Activated CD4-positive, alpha-beta T cell treated with anti-CD3 and anti-CD28 coated beads for 36 hours (primary cell): ENCODE results near the gene ASXL2. TPM values are rescaled to one million over a fixed set of nuclear protein-coding genes. Genes with fewer than 3 reads are reported as not detected.

Experiments
- ATAC-seq: fragments of 200-7000 bp; cut with Tn5 transposase; one replicate; pipeline ENCODE4 v1.10.0; 2021; ENCODE audit warnings: mild to moderate bottlenecking, moderate library complexity
- CTCF ChIA-PET: fragments of 350-600 bp; sonication (Branson Sonifier 250); formaldehyde crosslinking; loops from one replicate; lab custom pipeline; 2021; ENCODE audit warnings: antibody characterized with exemption; lab: Charles Lee
- POLR2A ChIA-PET: fragments of 350-600 bp; sonication (Branson Sonifier 250); formaldehyde crosslinking; loops from one replicate; lab custom pipeline; 2021; ENCODE audit warnings: antibody characterized with exemption, inconsistent platforms; lab: Charles Lee
- DNase-seq: peaks from one replicate; pipeline ENCODE4 v3.0.0-alpha.2; 2020
- H3K27ac Mint-ChIP-seq: one replicate; pipeline ENCODE4 v1.8.0; 2021; ENCODE audit warnings: mixed read lengths
- H3K27me3 Mint-ChIP-seq: one replicate; pipeline ENCODE4 v1.8.0; 2021; ENCODE audit warnings: mixed read lengths
- H3K36me3 Mint-ChIP-seq: one replicate; pipeline ENCODE4 v1.8.0; 2021; ENCODE audit warnings: low read depth, mixed read lengths
- H3K4me1 Mint-ChIP-seq: one replicate; pipeline ENCODE4 v1.8.0; 2021; ENCODE audit warnings: mixed read lengths
- H3K4me3 Mint-ChIP-seq: one replicate; pipeline ENCODE4 v1.8.0; 2021; ENCODE audit warnings: mild to moderate bottlenecking, moderate library complexity, mixed read lengths
- H3K9me3 Mint-ChIP-seq: one replicate; pipeline ENCODE4 v1.8.0; 2021; ENCODE audit warnings: low read depth, mixed read lengths
- intact Hi-C, 2 experiments: fragments of 100-400 bp; cut with DNase I in 1 of 2; cut with micrococcal nuclease in 1 of 2; formaldehyde crosslinking; loops; one replicate each; pipeline versions ENCODE4 v1.14.2 to v1.15.1; 2022 to 2024; cut with DNase I, micrococcal nuclease
- total RNA-seq, 2 experiments: library from RNA; stranded (reverse); gene quantifications; one replicate each; pipeline ENCODE4 v1.2.3, GENCODE V29; 2021

The ASXL2 gene
- total RNA-seq, 2 experiments from 2014 or later: 36.8 to 46.4 TPM

DNA sequence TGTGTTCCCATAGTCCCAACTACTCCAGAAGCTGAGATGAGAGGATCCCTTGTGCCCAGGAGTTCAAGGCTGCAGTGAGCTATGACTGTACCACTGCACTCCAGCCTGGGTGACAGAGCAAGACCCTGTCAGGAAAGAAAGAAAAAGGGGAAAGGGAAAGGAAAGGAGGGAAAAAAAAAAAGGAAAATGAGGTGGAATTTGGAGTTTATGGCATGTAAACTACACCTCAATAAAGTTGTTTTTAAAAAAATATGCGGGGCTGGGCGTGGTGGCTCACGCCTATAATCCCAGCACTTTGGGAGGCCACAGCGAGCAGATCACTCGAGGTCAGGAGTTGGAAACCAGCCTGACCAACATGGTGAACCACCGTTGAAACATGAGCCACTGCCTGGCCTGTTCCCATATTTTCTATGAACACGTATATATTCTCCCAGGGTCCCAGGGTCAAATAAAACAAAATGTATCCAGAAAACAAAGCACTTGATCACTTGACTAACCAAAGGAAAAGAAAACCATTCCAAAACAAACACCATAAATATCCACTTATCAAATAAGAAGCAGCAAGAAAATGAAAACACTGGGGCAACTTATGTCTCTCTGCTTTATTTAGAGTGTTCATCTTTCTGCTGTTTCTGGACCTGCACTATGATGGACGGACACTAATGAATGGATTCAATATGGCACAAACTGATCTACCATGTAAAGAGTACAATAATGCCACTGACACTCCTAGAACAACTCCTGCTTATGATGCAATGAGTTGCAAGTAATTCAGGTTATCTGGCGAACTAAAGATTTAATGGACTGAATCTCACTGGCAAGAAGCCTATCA, 56.8 kb downstream of the ASXL2 start:
- CTCF ChIA-PET: no interaction called here
- peak overlapping the region; percentile 79 for H3K27ac Mint-ChIP-seq
- ATAC-seq (no peak), DNase-seq (no peak)
- no peaks in the 10 kb centered on the region for H3K9me3 Mint-ChIP-seq
- peak overlapping the region; percentile 72 for H3K4me3 Mint-ChIP-seq
- H3K27me3 Mint-ChIP-seq: no peaks in the 10 kb centered on the region
- POLR2A ChIA-PET: no interaction called here
- intact Hi-C loops: loop anchor here in 1 of 2 experiments (1.0 kb wide), 1 partner anchor 525 kb away; the partner anchor contains the start of genes ADGRF3 and SELENOI
- peaks cover 21% of the 10 kb centered on the region for H3K36me3 Mint-ChIP-seq
- H3K4me1 Mint-ChIP-seq: peaks cover 76% of the 10 kb centered on the region

DNA sequence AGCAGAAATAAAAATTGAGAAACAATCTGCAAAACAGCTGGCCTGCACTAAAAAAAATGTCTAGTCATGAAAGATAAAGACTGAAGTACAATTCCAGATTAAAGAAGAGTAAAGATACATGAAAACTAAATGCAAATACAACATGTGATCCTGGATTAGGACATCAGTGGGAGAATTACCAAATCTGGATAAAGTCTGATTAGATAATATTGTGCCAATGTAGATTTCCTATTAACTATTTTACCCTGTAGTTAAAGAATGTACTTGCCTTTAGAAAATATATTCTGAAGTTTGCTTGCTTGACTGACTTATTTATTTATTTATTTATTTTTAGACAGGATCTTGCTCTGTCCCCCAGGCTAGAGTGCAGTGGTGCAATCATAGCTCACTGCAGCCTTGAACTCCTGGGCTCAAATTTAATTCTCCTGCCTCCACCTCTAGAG, 58.7 kb downstream of the ASXL2 start:
- H3K27me3 Mint-ChIP-seq: no peaks in the 10 kb centered on the region
- peaks cover 31% of the 10 kb centered on the region for H3K36me3 Mint-ChIP-seq
- no peak overlapping the region for H3K4me3 Mint-ChIP-seq
- intact Hi-C loops: no loop called here
- peaks cover 76% of the 10 kb centered on the region for H3K4me1 Mint-ChIP-seq
- H3K9me3 Mint-ChIP-seq: no peaks in the 10 kb centered on the region
- ChIA-PET POLR2A (no interaction called here), CTCF (interaction anchor here (2.3 kb wide), 1 partner anchor 119 kb away, joined by 9 read pairs; no protein-coding TSS in a partner anchor)
- no peak overlapping the region for H3K27ac Mint-ChIP-seq
- ATAC-seq (no peak), DNase-seq (no peak)

DNA sequence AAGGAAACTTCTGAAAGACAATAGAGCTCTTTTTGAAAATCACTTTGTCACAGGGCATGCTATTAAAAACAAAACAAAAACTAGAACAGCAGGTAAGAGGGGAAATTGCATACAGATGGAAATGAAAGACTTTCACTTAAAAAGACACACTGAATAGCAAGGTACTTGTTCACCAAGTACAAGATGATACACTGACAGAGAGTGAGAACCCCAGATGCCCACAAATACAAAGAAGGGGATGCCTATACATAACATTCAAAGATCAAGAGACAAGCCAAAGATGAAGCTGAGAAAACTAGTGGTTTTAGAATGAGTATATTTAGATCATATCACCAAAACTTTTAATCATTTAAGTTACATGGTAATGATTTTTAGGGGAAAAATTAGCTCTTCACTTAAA, 60.7 kb downstream of the ASXL2 start:
- Mint-ChIP-seq H3K27ac (peak overlapping the region; percentile 56), H3K4me3 (peak overlapping the region; percentile 21), H3K9me3 (no peaks in the 10 kb centered on the region), H3K36me3 (peaks cover 27% of the 10 kb centered on the region), H3K4me1 (peaks cover 70% of the 10 kb centered on the region), H3K27me3 (no peaks in the 10 kb centered on the region)
- ChIA-PET POLR2A (interaction anchor here (0.6 to 1.7 kb wide), 8 partner anchors 12 to 61 kb away, joined by 3 to 10 read pairs (median 7); no protein-coding TSS in a partner anchor), CTCF (interaction anchor here (0.6 to 2.6 kb wide), 12 partner anchors 9 to 210 kb away, joined by 3 to 15 read pairs (median 4); no protein-coding TSS in a partner anchor)
- ATAC-seq: peak; percentile 96
- intact Hi-C loops: loop anchor here (1.0 to 2.0 kb wide), 8 partner anchors 8 to 529 kb away; partner anchors contain the start of genes ADGRF3 (in 1 of the 2) and SELENOI (in 1 of the 2)
- DNase-seq: peak; percentile 43

DNA sequence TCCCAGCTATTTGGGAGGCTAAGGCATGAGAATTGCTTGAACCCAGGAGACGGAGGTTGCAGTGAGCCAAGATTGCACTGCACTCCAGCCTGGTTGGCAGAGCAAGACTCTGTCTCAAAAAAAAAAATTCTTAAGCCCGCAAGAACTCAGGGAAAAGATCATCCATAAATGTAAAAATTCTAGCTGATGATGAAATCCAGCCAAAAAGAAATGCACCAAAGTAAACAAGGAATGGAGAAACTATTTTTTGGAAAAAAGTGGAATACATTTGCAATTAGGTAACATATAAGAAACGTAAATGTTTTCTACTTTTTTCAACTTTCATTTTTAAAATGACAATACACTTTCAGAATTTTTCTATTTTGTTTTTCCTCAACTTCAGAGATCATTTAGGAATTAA, 61.3 kb downstream of the ASXL2 start:
- DNase-seq (no peak), ATAC-seq (no peak)
- peak overlapping the region; percentile 56 for H3K27ac Mint-ChIP-seq
- ChIA-PET POLR2A (interaction anchor here (0.8 to 1.7 kb wide), 6 partner anchors 12 to 62 kb away, joined by 4 to 10 read pairs (median 7); no protein-coding TSS in a partner anchor), CTCF (interaction anchor here (0.6 to 2.6 kb wide), 9 partner anchors 10 to 139 kb away, joined by 3 to 15 read pairs (median 3); no protein-coding TSS in a partner anchor)
- H3K9me3 Mint-ChIP-seq: no peaks in the 10 kb centered on the region
- H3K4me1 Mint-ChIP-seq: peaks cover 66% of the 10 kb centered on the region
- no peak overlapping the region for H3K4me3 Mint-ChIP-seq
- peaks cover 21% of the 10 kb centered on the region for H3K36me3 Mint-ChIP-seq
- intact Hi-C loops: loop anchor here (1.0 to 2.0 kb wide), 8 partner anchors 8 to 530 kb away; partner anchors contain the start of genes ADGRF3 (in 1 of the 2) and SELENOI (in 1 of the 2)
- H3K27me3 Mint-ChIP-seq: no peaks in the 10 kb centered on the region

DNA sequence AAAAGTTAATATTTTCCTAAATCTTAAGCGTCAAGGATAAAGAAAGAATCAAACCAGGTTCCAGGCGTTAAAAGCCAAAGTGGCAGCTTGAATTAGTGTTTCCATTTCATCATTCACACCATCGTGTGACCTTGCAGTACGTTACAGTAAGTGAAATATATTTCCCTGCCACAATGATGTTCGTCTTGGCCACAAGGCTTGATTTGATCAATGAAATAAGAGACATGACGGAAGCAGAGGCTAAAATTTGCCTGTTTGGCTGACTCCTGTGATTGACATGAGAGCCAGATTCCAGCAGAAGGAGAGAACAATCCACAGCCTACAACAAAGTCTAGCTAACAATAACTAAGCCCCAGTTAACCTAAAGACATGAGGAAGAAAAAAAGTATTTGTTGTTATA, 62.0 kb downstream of the ASXL2 start:
- POLR2A ChIA-PET: no interaction called here
- no peak for ATAC-seq
- H3K27me3 Mint-ChIP-seq: no peaks in the 10 kb centered on the region
- H3K36me3 Mint-ChIP-seq: peaks cover 17% of the 10 kb centered on the region
- no peak for DNase-seq
- H3K27ac Mint-ChIP-seq: peak overlapping the region; percentile 65
- no peak overlapping the region for H3K4me3 Mint-ChIP-seq
- CTCF ChIA-PET: interaction anchor here (0.8 to 2.6 kb wide), 3 partner anchors 15 to 36 kb away, joined by 3 to 15 read pairs (median 7); no protein-coding TSS in a partner anchor
- intact Hi-C loops: loop anchor here (2.0 kb wide), 2 partner anchors 21 to 531 kb away; partner anchors contain the start of genes ADGRF3 (in 1 of the 2) and SELENOI (in 1 of the 2)
- H3K9me3 Mint-ChIP-seq: no peaks in the 10 kb centered on the region
- H3K4me1 Mint-ChIP-seq: peaks cover 59% of the 10 kb centered on the region

DNA sequence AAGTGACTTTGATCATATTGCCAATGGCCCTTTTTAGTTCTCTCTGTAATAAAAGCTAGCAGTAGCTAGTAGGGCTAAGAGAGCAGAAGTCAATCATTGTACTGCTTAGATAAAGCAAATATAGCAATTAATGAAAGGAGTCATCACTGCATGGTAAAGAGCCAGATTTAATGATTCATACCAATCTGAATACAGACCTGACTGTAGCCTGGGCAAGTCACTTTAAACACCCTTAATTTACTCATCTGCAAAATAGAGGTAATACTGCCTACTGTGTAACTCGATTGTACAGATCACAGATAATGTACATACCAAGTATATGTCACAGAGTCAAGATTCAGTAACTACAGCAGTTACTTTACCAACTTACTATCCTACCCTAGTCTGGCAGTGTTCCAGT, 63.6 kb downstream of the ASXL2 start:
- no peak overlapping the region for H3K27ac Mint-ChIP-seq
- ATAC-seq: peak; percentile 27
- no peak for DNase-seq
- H3K36me3 Mint-ChIP-seq: peaks cover 25% of the 10 kb centered on the region
- peaks cover 68% of the 10 kb centered on the region for H3K4me1 Mint-ChIP-seq
- POLR2A ChIA-PET: no interaction called here
- intact Hi-C loops: no loop called here
- H3K4me3 Mint-ChIP-seq: no peak overlapping the region
- no peaks in the 10 kb centered on the region for H3K27me3 Mint-ChIP-seq
- no peaks in the 10 kb centered on the region for H3K9me3 Mint-ChIP-seq
- CTCF ChIA-PET: interaction anchor here (1.2 to 2.2 kb wide), 4 partner anchors 11 to 38 kb away, joined by 3 to 9 read pairs (median 6); no protein-coding TSS in a partner anchor

DNA sequence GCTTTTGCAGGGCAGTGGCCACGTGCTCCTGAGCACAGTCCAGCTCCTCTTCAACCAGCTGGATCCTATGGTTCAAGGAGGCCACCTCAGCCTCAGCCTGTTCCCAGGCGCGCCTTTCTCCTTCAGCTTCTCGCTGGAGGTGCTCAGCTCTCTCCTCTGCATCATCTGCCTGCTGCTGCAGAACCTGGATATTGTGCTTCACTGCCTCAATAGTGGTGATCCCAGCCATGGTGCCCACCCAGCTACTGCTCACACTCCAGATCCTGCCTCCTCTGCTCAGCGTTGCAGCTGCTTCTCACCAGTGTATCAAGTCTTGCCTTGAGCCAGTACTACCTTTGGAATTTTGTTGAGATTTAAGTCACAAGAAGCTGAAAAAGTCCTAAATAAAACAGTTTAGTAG, 67.9 kb downstream of the ASXL2 start:
- POLR2A ChIA-PET: no interaction called here
- H3K4me3 Mint-ChIP-seq: no peak overlapping the region
- H3K27me3 Mint-ChIP-seq: no peaks in the 10 kb centered on the region
- no peaks in the 10 kb centered on the region for H3K9me3 Mint-ChIP-seq
- peaks cover 20% of the 10 kb centered on the region for H3K36me3 Mint-ChIP-seq
- CTCF ChIA-PET: interaction anchor here (0.6 to 1.6 kb wide), 4 partner anchors 8 to 96 kb away, joined by 3 to 5 read pairs (median 4); no protein-coding TSS in a partner anchor
- no peak for ATAC-seq
- H3K4me1 Mint-ChIP-seq: peaks cover 55% of the 10 kb centered on the region
- no peak overlapping the region for H3K27ac Mint-ChIP-seq
- no peak for DNase-seq
- intact Hi-C loops: no loop called here

DNA sequence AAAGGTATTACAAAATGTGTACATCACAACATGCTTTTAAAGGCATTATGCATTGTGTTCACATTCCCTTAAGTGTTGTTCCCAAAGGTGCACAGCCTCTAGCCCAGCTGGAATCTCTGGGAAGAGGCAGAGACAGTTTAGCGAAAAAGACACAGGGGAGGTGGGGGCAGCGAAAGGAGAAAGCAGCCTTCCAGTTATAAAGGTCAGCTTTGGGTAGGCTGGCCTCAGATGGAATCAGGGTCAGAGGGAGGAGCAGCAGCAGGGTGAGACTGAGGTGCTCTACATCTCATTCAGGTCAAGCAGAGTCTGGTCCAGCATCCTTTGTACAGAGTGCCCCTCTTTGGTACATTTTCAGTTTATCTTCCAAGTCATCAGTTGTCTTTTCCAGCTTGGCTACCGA, 68.6 kb downstream of the ASXL2 start:
- POLR2A ChIA-PET: no interaction called here
- H3K4me1 Mint-ChIP-seq: peaks cover 52% of the 10 kb centered on the region
- CTCF ChIA-PET: interaction anchor here (0.6 to 1.8 kb wide), 5 partner anchors 8 to 29 kb away, joined by 3 to 5 read pairs (median 4); no protein-coding TSS in a partner anchor

DNA sequence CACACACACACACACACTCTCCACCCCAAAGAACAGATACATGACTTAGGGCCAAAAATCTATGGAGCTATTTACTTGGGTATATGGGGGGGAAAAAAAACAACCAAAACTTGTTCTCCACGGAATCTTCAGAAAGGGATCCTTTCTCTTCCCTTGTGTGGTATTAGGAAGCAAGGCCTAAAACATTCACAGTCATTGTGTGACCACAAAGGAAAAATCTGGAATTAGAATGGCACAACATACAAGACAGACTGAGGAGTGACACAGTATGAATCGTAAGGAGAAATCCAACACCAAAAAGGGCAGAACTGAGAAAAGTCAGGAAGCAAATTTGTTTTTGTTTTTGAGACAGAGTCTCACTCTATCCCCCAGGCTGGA, 70.3 kb downstream of the ASXL2 start:
- Mint-ChIP-seq H3K4me3 (no peak overlapping the region), H3K36me3 (peaks cover 38% of the 10 kb centered on the region), H3K9me3 (no peaks in the 10 kb centered on the region), H3K27ac (peak overlapping the region; percentile 15), H3K4me1 (peaks cover 57% of the 10 kb centered on the region), H3K27me3 (no peaks in the 10 kb centered on the region)
- ChIA-PET CTCF (interaction anchor here (0.6 kb wide), 1 partner anchor 22 kb away, joined by 3 read pairs; no protein-coding TSS in a partner anchor), POLR2A (interaction anchor here (0.9 kb wide), 1 partner anchor 45 kb away, joined by 3 read pairs; no protein-coding TSS in a partner anchor)
- ATAC-seq: no peak
- no peak for DNase-seq
- intact Hi-C loops: no loop called here

More for the DNA sequence above, 68.6 kb downstream of the ASXL2 start:
- ATAC-seq (no peak), DNase-seq (no peak)
- no peak overlapping the region for H3K4me3 Mint-ChIP-seq
- H3K27me3 Mint-ChIP-seq: no peaks in the 10 kb centered on the region
- no peaks in the 10 kb centered on the region for H3K9me3 Mint-ChIP-seq
- peaks cover 22% of the 10 kb centered on the region for H3K36me3 Mint-ChIP-seq
- intact Hi-C loops: no loop called here
- H3K27ac Mint-ChIP-seq: no peak overlapping the region

DNA sequence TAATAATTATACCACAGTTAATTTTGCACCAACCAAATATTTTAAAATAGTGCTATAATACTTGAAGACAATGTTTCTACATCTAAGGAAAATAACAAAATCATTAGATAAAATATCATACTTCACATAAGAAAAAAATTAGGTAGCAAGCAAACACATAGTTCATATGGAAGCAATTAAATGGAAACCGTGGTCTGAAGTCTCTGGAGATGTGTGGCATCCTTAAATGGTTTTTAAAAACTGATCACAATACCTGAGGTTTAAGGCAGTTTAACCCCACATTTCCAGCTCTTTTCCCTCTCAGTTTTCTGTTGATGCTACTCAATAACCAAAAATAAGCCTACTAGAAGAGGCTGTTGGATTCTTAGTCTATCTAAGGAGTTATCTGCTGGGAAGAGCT, 71.3 kb downstream of the ASXL2 start:
- intact Hi-C loops: no loop called here
- no peaks in the 10 kb centered on the region for H3K27me3 Mint-ChIP-seq
- H3K36me3 Mint-ChIP-seq: peaks cover 44% of the 10 kb centered on the region
- ChIA-PET POLR2A (no interaction called here), CTCF (no interaction called here)
- H3K4me1 Mint-ChIP-seq: peaks cover 57% of the 10 kb centered on the region
- ATAC-seq (no peak), DNase-seq (no peak)
- H3K9me3 Mint-ChIP-seq: no peaks in the 10 kb centered on the region
- H3K27ac Mint-ChIP-seq: no peak overlapping the region
- H3K4me3 Mint-ChIP-seq: no peak overlapping the region

DNA sequence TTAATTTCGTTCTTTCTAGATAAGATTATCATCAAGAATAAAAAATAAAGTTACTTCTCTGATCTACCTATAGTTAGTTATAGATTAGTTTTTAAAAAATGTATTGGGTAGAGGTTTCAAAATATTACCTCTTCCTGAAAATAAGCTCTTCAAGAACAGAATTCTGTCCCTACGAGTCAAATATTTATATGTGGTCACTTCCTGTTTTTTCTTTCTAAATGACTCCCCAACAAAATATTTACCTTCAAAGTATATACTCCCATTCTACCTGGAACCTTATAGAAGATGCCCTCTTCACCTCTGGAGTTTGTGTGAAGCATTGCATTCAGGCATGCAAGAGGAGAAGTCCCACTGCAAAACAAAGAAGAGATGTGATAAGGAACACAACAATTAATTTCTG, 72.3 kb downstream of the ASXL2 start:
- H3K27ac Mint-ChIP-seq: peak overlapping the region; percentile 3
- H3K27me3 Mint-ChIP-seq: no peaks in the 10 kb centered on the region
- CTCF ChIA-PET: interaction anchor here (0.8 kb wide), 1 partner anchor 743 kb away, joined by 3 read pairs; no protein-coding TSS in a partner anchor
- DNase-seq (no peak), ATAC-seq (no peak)
- H3K9me3 Mint-ChIP-seq: no peaks in the 10 kb centered on the region
- no peak overlapping the region for H3K4me3 Mint-ChIP-seq
- intact Hi-C loops: no loop called here
- peaks cover 63% of the 10 kb centered on the region for H3K4me1 Mint-ChIP-seq
- H3K36me3 Mint-ChIP-seq: peaks cover 47% of the 10 kb centered on the region
- POLR2A ChIA-PET: interaction anchor here (0.6 kb wide), 1 partner anchor 8 kb away, joined by 3 read pairs; no protein-coding TSS in a partner anchor
